K562 (cell line): ENCODE data around the gene SRP54. TPM values are rescaled to one million over a fixed set of nuclear protein-coding genes. Genes with fewer than 3 reads are reported as not detected.

ENCODE experiments used
- ATAC-seq: fragments of 200-7000 bp; cut with Tn5 transposase; 3 replicates; pipeline ENCODE4 v1.9.1; 2020; ENCODE audit warnings: moderate library complexity
- BruUV-seq: library from RNA; stranded (reverse); fragments of 400-500 nt; replicated peaks from 2 replicates; lab custom pipeline; 2021; lab: Mats Ljungman, UMichigan
- CTCF ChIA-PET: fragments of 300-600 bp; formaldehyde crosslinking; extraction: SDS; loops from one replicate; lab custom pipeline; 2021; ENCODE audit warnings: low intra/inter-chr PET ratio; lab: Yijun Ruan, JAX
- POLR2A ChIA-PET: fragments of 300-600, 350-650 bp; sonication (Branson Sonifier 250); formaldehyde crosslinking; extraction: SDS; loops from one replicate; lab custom pipeline; 2021; ENCODE audit warnings: antibody characterized with exemption, inconsistent platforms; lab: Yijun Ruan, JAX
- DNase-seq, 4 experiments: peaks; one replicate each; pipeline versions ENCODE4 v3.0.0 to v3.0.0-alpha.2; 2011 to 2018; ENCODE audit warnings: low spot score in 3 of 4, mixed read lengths in 3 of 4; ENCODE audit errors: extremely low read depth in 1 of 4
- FAIRE-seq: peaks from 2 replicates; lab custom pipeline; 2011; peaks lifted over from hg19 to GRCh38; lab: Jason Lieb, UNC
- H2AFZ ChIP-seq: 2 replicates; pipeline ENCODE4 v1.6.0; 2011; ENCODE audit warnings: low read depth, low read length, control low read depth, inconsistent platforms
- H3K27ac ChIP-seq: fragments of 200-600 bp; 3 replicates; pipeline ENCODE4 v1.8.0; 2011; ENCODE audit warnings: low read depth, mild to moderate bottlenecking, control low read depth, inconsistent platforms, low read length, moderate library complexity, mixed read lengths; ENCODE audit errors: extremely low read depth
- H3K27me3 ChIP-seq, 2 experiments: fragments of 300-600 bp in 1 of 2; 2 replicates in 1 of 2; 3 replicates in 1 of 2; pipeline versions ENCODE4 v1.6.0 to v1.8.0; 2011; ENCODE audit warnings: inconsistent platforms in 2 of 2, low read length in 2 of 2, mild to moderate bottlenecking in 1 of 2, mixed read lengths in 1 of 2, moderate library complexity in 1 of 2; ENCODE audit not compliant: control insufficient read depth in 2 of 2, insufficient read depth in 2 of 2
- H3K36me3 ChIP-seq: fragments of 300-600 bp; 3 replicates; pipeline ENCODE4 v1.8.0; 2011; ENCODE audit warnings: mild to moderate bottlenecking, low read length, inconsistent platforms; ENCODE audit not compliant: control insufficient read depth, insufficient read depth
- H3K4me1 ChIP-seq, 2 experiments: fragments of 200-600 bp in 1 of 2; replicated peaks in 1 of 2; 2 replicates in 1 of 2; 3 replicates in 1 of 2; pipeline versions ENCODE4 v1.5.1 to v1.8.0; 2011; ENCODE audit warnings: inconsistent platforms in 2 of 2, low read length in 2 of 2, mild to moderate bottlenecking in 1 of 2, mixed read lengths in 1 of 2, moderate library complexity in 1 of 2; ENCODE audit not compliant: control insufficient read depth in 2 of 2, insufficient read depth in 2 of 2
- H3K4me2 ChIP-seq: 2 replicates; pipeline ENCODE4 v1.6.1; 2011; ENCODE audit warnings: low read length, control low read depth, inconsistent platforms, mixed read lengths; ENCODE audit not compliant: insufficient read depth
- H3K4me3 ChIP-seq: fragments of 200-600 bp; sonication (generic), shearing (Covaris generic); 2 replicates; pipeline ENCODE4 v1.5.1; 2016; ENCODE audit warnings: control low read depth, inconsistent platforms
- H3K79me2 ChIP-seq: fragments of 200-600 bp; 3 replicates; pipeline ENCODE4 v1.8.0; 2011; ENCODE audit warnings: low read length, inconsistent platforms; ENCODE audit not compliant: control insufficient read depth, insufficient read depth
- H3K9ac ChIP-seq, 2 experiments: 2 replicates each; pipeline versions ENCODE4 v1.6.0 to v1.6.1; 2011; ENCODE audit warnings: low read depth in 2 of 2, low read length in 2 of 2, control low read depth in 1 of 2, inconsistent platforms in 1 of 2, mild to moderate bottlenecking in 1 of 2, mixed read lengths in 1 of 2; ENCODE audit not compliant: insufficient read depth in 1 of 2
- H3K9me1 ChIP-seq: one replicate; pipeline ENCODE4 v1.6.0; 2011; ENCODE audit warnings: inconsistent platforms, mild to moderate bottlenecking, low read length, moderate library complexity; ENCODE audit not compliant: control insufficient read depth, insufficient read depth
- H3K9me3 ChIP-seq: replicated peaks from 2 replicates; pipeline ENCODE4 v1.5.1; 2011; ENCODE audit warnings: low read depth, low read length, inconsistent platforms; ENCODE audit not compliant: control insufficient read depth, insufficient read depth
- H4K20me1 ChIP-seq: replicated peaks from 2 replicates; pipeline ENCODE4 v1.6.1; 2011; ENCODE audit warnings: low read length, inconsistent platforms, mixed read lengths; ENCODE audit not compliant: control insufficient read depth, insufficient read depth
- GABPB2 ChIP-seq: fragments of 250-450 bp; sonication (Bioruptor Pico); conservative IDR thresholded peaks from 2 replicates; pipeline ENCODE4 v1.5.1; 2021; ENCODE audit warnings: mild to moderate bottlenecking
- HDAC1 ChIP-seq, 2 experiments: fragments of 450-650 bp; IDR thresholded peaks; 2 replicates each; pipeline ENCODE4 v1.6.1; 2016 to 2017; ENCODE audit warnings: inconsistent platforms in 1 of 2, mild to moderate bottlenecking in 1 of 2, moderate library complexity in 1 of 2
- HNRNPH1 ChIP-seq: fragments of 200-400 bp; formaldehyde crosslinking; optimal IDR thresholded peaks from 2 replicates; pipeline ENCODE3; 2017; ENCODE audit warnings: low read depth, mild to moderate bottlenecking, low read length, moderate library complexity
- KDM4B ChIP-seq, 2 experiments: fragments of 450-650 bp in 1 of 2; sonication (generic) in 1 of 2; IDR thresholded peaks; 2 replicates each; pipeline ENCODE4 v1.6.1; 2016 to 2017; ENCODE audit warnings: borderline replicate concordance in 2 of 2, antibody characterized with exemption in 1 of 2, low read depth in 1 of 2, mild to moderate bottlenecking in 1 of 2
- LARP7 ChIP-seq: fragments of 450-650 bp; IDR thresholded peaks from 2 replicates; pipeline ENCODE4 v1.6.1; 2016
- NR2C1 ChIP-seq, 2 experiments: fragments of 450-650 bp; IDR thresholded peaks; 2 replicates each; pipeline ENCODE4 v1.6.1; 2017; ENCODE audit warnings: mild to moderate bottlenecking in 2 of 2, antibody characterized with exemption in 1 of 2, inconsistent platforms in 1 of 2, missing compliant biosample characterization in 1 of 2, missing genetic modification characterization in 1 of 2
- POLR3A ChIP-seq: IDR thresholded peaks from 2 replicates; pipeline ENCODE4 v1.6.1; 2011; ENCODE audit warnings: borderline replicate concordance, mild to moderate bottlenecking, moderate library complexity; ENCODE audit not compliant: insufficient read length, insufficient read depth; ENCODE audit errors: extremely low read depth
- SREBF2 ChIP-seq: sonication (generic); formaldehyde crosslinking; IDR thresholded peaks from 2 replicates; pipeline ENCODE4 v1.4.0; 2020; ENCODE audit warnings: mild to moderate bottlenecking, missing genetic modification reagents
- STAT5A ChIP-seq: IDR thresholded peaks from 2 replicates; pipeline ENCODE4 v1.6.1; 2012; ENCODE audit warnings: low read length, inconsistent platforms, borderline replicate concordance
- STAT6 ChIP-seq: sonication (generic); formaldehyde crosslinking; IDR thresholded peaks from 2 replicates; pipeline ENCODE4 v1.8.1; 2023; ENCODE audit warnings: mild to moderate bottlenecking, missing genetic modification reagents
- ZKSCAN8 ChIP-seq: fragments of 200-800 bp; sonication (Bioruptor generic); IDR thresholded peaks from 2 replicates; pipeline ENCODE4 v1.6.1; 2016; ENCODE audit warnings: missing genetic modification characterization, missing compliant biosample characterization
- ZNF24 ChIP-seq: fragments of 450-650 bp; IDR thresholded peaks from 2 replicates; pipeline ENCODE4 v1.6.1; 2016
- ZNF512 ChIP-seq: IDR thresholded peaks from 2 replicates; pipeline ENCODE4 v1.6.1; 2016; ENCODE audit warnings: missing genetic modification characterization, missing compliant biosample characterization
- WGBS: fragments of 100-300 bp; shearing (Covaris generic); methylation state at CpG from one replicate; pipeline ENCODE4 v1.1.6; 2016; ENCODE audit warnings: low coverage, mixed read lengths; ENCODE audit not compliant: insufficient coverage; ENCODE audit errors: missing lambda C conversion rate; 5-methylcytosine and 5-hydroxymethylcytosine counted together
- in situ Hi-C: fragments of 300-500 bp; cut with MboI; formaldehyde crosslinking; loops from 4 replicates; pipeline ENCODE4 v1.15.0; 2018; ENCODE audit warnings: inconsistent platforms, mixed read lengths
- intact Hi-C: fragments of 100-400 bp; cut with micrococcal nuclease; formaldehyde crosslinking; loops from 2 replicates; pipeline ENCODE4 v1.14.2; 2022
- polyA plus RNA-seq, 8 experiments: library from polyadenylated mRNA; depleted of rRNA in 4 of 8; stranded (reverse) in 5 of 8; unstranded in 3 of 8; fragments of >200 nt; fragmentation: Nextera tagmentation in 2 of 8; fragmentation: Illumina TruSeq in 1 of 8; extraction: Ambion mirVana in 2 of 8; extraction: Trizol in 1 of 8; gene quantifications; 2 replicates each; pipeline versions ENCODE4 v1.2.1 to v1.2.3, GENCODE V29; 2011 to 2014; ENCODE audit warnings: inconsistent platforms in 1 of 8, missing spikeins in 1 of 8
- total RNA-seq, 7 experiments: library from RNA; depleted of rRNA in 6 of 7; stranded (reverse); fragments of >200 nt in 6 of 7; fragmentation: Illumina TruSeq in 2 of 7; extraction: Trizol in 2 of 7; gene quantifications; 2 replicates each; pipeline versions ENCODE4 v1.2.1 to v1.2.3, GENCODE V29; 2011 to 2021; ENCODE audit warnings: low replicate concordance in 1 of 7

SRP54 gene
- total and polyA plus RNA-seq, 9 of the 15 experiments (the other 6 are each of a cell fraction or from before 2014, with no cell fraction given): 28.6 to 69.8 (median 51.7) TPM

- TF ChIP-seq STAT6 (CRISPR knock-in tag) (no peak), SREBF2 (no peak), STAT5A (no peak), ZKSCAN8 (CRISPR knock-in tag) (no peak), ZNF512 (tag) (no peak), NR2C1 (IDR thresholded peaks at IDR 0.05) (no peak), NR2C1 (tag; IDR thresholded peaks at IDR 0.05) (no peak)
Observed at GRCh38 chr14:35042632-35043031, 59.8 kb downstream of the SRP54 start (continued).

- intact Hi-C loops: loop anchor here (10.0 kb wide), 1 partner anchor 362 kb away; the partner anchor contains the start of gene NFKBIA
- no peaks in the 10 kb centered on the region for H4K20me1 ChIP-seq
- H3K9ac ChIP-seq: no peak overlapping the region
- H3K9me1 ChIP-seq: no peaks in the 10 kb centered on the region
- ChIA-PET CTCF (no interaction called here), POLR2A (no interaction called here)
- no peaks in the 10 kb centered on the region for H3K9me3 ChIP-seq
- no peaks in the 10 kb centered on the region for H3K36me3 ChIP-seq
- H3K27ac ChIP-seq: no peak overlapping the region
- no peak overlapping the region for H3K4me3 ChIP-seq
- H2AFZ ChIP-seq: no peak overlapping the region
- in situ Hi-C loops: no loop called here
- peaks cover 0 to 6% of the 10 kb centered on the region in 2 experiments; a peak in 2 of 5 replicates for H3K4me1 ChIP-seq
- WGBS: 89% methylated on average over 2 of the region's 2 CpGs
- no peak overlapping the region for H3K4me2 ChIP-seq
- DNase-seq: no peak
- peak; percentile 49 for FAIRE-seq
- peaks cover 17% of the 10 kb centered on the region for H3K79me2 ChIP-seq
- BruUV-seq: no TSS peak
- no peaks in the 10 kb centered on the region for H3K27me3 ChIP-seq
- ATAC-seq: no peak
- TF ChIP-seq ZNF24 (no peak), LARP7 (no peak), KDM4B (IDR thresholded peaks at IDR 0.05; ENCODE audit: borderline replicate concordance in 2 of 2, low read depth in 1 of 2) (no peak), HNRNPH1 (no peak), HDAC1 (IDR thresholded peaks at IDR 0.05) (no peak), POLR3A (no peak), GABPB2 (no peak)
Observed at GRCh38 chr14:35043046-35043445, 60.3 kb downstream of the SRP54 start.
